KG1 (cell line): ENCODE data around the gene NEUROD6.

Source experiments
- DNase-seq: peaks from one replicate; lab custom pipeline; 2025; lab: John Stamatoyannopoulos, UW

NEUROD6 gene

GRCh38 chr7:31340603-31341002, at the start of gene NEUROD6:
Gene NEUROD6, minus strand, starts transcription at chr7:31340726. Its CDS starts 1,458 bp downstream, at chr7:31339268.
- no peak for DNase-seq

- no peak for DNase-seq
These were observed 43.9 kb upstream of the NEUROD6 start for GRCh38 chr7:31384466-31384865.

- DNase-seq = no peak
These were observed 42.2 kb upstream of the NEUROD6 start for GRCh38 chr7:31382722-31383121.

- DNase-seq = no peak
These were observed 33.1 kb upstream of the NEUROD6 start for GRCh38 chr7:31373337-31374289.

- DNase-seq = no peak
These were observed 31.9 kb upstream of the NEUROD6 start for GRCh38 chr7:31372231-31372959.

- DNase-seq = no peak
These were observed 31.1 kb upstream of the NEUROD6 start for GRCh38 chr7:31371621-31372020.

GRCh38 chr7:31370609-31371008, 30.1 kb upstream of the NEUROD6 start:
- no peak for DNase-seq

GRCh38 chr7:31368620-31369019, 28.1 kb upstream of the NEUROD6 start:
- DNase-seq = no peak

- DNase-seq = no peak
These were observed 23.0 kb upstream of the NEUROD6 start for GRCh38 chr7:31363496-31363895.

GRCh38 chr7:31363051-31363450, 22.5 kb upstream of the NEUROD6 start:
- DNase-seq = no peak

- no peak for DNase-seq
These were observed 21.9 kb upstream of the NEUROD6 start for GRCh38 chr7:31362401-31362800.

- DNase-seq = no peak
These were observed 17.9 kb upstream of the NEUROD6 start for GRCh38 chr7:31358467-31358866.

GRCh38 chr7:31345421-31345820, 4.9 kb upstream of the NEUROD6 start:
- DNase-seq = no peak

- DNase-seq = no peak
These were observed 3.2 kb upstream of the NEUROD6 start for GRCh38 chr7:31343516-31344305.

GRCh38 chr7:31341141-31341540, 615 bp upstream of the NEUROD6 start:
- no peak for DNase-seq

- DNase-seq = no peak
These were observed 475 bp downstream of the NEUROD6 start for GRCh38 chr7:31340051-31340450.

- DNase-seq = no peak
These were observed 1.8 kb downstream of the NEUROD6 start for GRCh38 chr7:31338706-31339105.

GRCh38 chr7:31337002-31337565, 3.4 kb downstream of the NEUROD6 start:
- DNase-seq = no peak

GRCh38 chr7:31336202-31337001, 4.1 kb downstream of the NEUROD6 start:
- no peak for DNase-seq

- no peak for DNase-seq
These were observed 4.7 kb downstream of the NEUROD6 start for GRCh38 chr7:31335884-31336201.

- DNase-seq = no peak
These were observed 5.2 kb downstream of the NEUROD6 start for GRCh38 chr7:31335161-31335856.
